T-helper 1 cell treated with Interleukin-12 subunit alpha and Interleukin-12 subunit beta and Interleukin-4 antibody, amounts not matched to agents 30 μg/mL and 1 μg/mL, for 36 hours (primary cell): Measurements from ENCODE around the gene MSANTD7.

ENCODE experiments used
- H3K27ac Mint-ChIP-seq: one replicate; pipeline ENCODE4 v1.8.0; 2021; ENCODE audit warnings: mild to moderate bottlenecking, mixed read lengths
- H3K27me3 Mint-ChIP-seq: one replicate; pipeline ENCODE4 v1.8.0; 2021; ENCODE audit warnings: low read depth, mixed read lengths
- H3K36me3 Mint-ChIP-seq: one replicate; pipeline ENCODE4 v1.8.0; 2021; ENCODE audit warnings: low read depth, mixed read lengths
- H3K4me1 Mint-ChIP-seq: one replicate; pipeline ENCODE4 v1.8.0; 2021; ENCODE audit warnings: low read depth, mixed read lengths
- H3K4me3 Mint-ChIP-seq: one replicate; pipeline ENCODE4 v1.8.0; 2021; ENCODE audit warnings: mild to moderate bottlenecking, moderate library complexity, mixed read lengths
- H3K9me3 Mint-ChIP-seq: one replicate; pipeline ENCODE4 v1.8.0; 2021; ENCODE audit warnings: mixed read lengths

The MSANTD7 gene

DNA sequence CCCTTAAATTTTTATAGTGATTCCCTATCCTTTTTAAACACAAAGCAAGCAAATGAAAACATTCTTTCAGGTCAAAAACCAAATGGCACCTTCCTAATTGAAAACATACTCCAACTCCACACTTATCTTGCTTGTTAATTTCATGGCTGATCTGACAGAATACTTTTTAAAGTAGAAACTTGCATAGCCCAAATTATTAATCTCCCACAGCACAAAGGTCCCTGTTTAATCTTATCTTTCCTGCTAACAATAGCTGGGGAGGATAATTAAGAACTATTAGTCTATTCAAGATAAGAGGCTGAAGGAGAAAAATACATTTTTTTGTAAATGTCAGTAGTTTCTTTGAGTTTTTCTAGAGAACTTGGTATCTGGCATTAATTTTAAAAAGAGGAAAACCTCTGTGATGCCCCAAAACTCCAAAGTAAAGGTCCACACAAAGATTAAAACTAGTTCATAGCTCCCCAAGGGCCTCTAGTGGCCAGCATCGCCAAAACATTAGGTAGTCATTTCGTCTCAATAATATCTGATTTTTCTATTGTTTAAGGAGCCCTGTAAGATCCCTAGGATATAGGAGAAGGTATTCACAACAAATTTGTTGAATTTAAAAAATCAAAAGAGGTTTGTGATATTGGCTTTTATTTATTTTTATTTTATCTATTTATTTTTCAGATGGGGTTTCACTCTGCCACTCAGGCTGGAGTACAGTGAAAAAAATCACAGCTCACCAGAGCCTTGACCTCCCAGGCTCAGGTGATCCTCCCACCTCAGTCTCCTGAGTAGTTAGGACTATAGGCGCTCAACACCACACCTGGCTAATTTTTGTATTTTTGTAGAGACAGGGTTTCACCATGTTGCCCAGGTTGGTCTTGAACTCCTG is 15.0 kb upstream of the MSANTD7 start:
- peaks cover 1% of the 10 kb centered on the region for H3K36me3 Mint-ChIP-seq
- peaks cover 12% of the 10 kb centered on the region for H3K4me1 Mint-ChIP-seq
- no peaks in the 10 kb centered on the region for H3K9me3 Mint-ChIP-seq
- H3K27me3 Mint-ChIP-seq, result peaks cover 17% of the 10 kb centered on the region
- no peak overlapping the region for H3K27ac Mint-ChIP-seq
- no peak overlapping the region for H3K4me3 Mint-ChIP-seq

- Mint-ChIP-seq H3K4me1 (peaks cover 12% of the 10 kb centered on the region), H3K27me3 (peaks cover 17% of the 10 kb centered on the region), H3K9me3 (no peaks in the 10 kb centered on the region), H3K27ac (no peak overlapping the region), H3K36me3 (peaks cover 1% of the 10 kb centered on the region), H3K4me3 (no peak overlapping the region)
Measured at GRCh38 chr10:14823966-14824365, 14.1 kb upstream of the MSANTD7 start.

DNA sequence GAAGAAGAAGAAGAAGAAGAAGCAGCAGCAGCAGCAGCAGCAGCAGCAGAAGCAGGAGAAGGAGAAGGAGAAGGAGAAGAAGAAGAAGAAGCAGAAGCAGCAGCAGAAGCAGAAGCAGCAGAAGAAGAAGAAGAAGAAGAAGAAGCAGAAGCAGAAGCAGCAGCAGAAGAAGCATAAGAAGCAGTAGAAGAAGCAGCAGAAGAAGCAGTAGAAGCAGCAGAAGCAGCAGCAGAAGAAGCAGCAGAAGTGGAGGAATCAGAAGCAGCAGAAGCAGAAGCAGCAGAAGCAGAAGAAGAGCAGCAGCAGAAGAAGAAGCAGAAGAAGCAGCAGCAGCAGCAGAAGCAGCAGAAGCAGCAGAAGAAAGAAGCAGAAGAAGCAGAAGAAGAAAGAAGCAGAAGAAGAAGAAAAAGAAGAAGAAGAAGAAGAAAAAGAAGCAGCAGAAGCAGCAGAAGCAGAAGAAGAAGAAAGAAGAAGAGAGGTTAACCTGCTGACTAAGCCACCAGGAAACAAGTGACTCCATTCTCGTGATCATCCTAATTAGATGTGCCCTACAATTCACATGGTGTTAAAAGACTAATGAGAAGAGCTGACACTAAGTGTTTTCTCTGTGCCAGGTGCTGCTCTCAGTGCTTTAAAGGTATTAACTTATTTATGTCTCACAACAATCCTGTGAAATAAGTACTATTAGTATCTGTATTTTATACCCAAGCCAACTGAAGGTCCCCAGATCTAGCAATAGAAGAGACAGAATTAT is 11.9 kb upstream of the MSANTD7 start:
- H3K36me3 Mint-ChIP-seq, result no peaks in the 10 kb centered on the region
- peaks cover 9% of the 10 kb centered on the region for H3K4me1 Mint-ChIP-seq
- no peaks in the 10 kb centered on the region for H3K9me3 Mint-ChIP-seq
- H3K4me3 Mint-ChIP-seq, result no peak overlapping the region
- peak overlapping the region; percentile 14 for H3K27ac Mint-ChIP-seq
- H3K27me3 Mint-ChIP-seq, result peaks cover 17% of the 10 kb centered on the region

DNA sequence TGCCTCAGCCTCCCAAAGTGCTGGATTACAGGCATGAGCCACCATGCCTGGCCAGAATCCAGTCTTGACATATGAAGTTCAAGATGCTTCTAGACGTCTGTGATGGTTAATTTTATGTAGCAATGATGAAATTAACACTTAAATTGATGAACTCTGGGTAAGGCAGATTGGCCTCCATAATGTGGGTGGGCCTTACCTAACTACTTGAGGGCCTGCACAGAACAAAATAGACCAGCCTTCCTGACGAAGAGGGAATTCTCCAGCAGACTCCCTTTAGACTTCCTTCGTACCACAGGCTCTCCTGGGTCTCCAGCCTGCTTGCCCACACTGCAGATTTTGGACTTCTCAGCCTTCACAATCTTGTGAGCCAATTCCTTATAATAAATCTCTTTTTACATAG is 5.0 kb upstream of the MSANTD7 start:
- H3K9me3 Mint-ChIP-seq, result no peaks in the 10 kb centered on the region
- no peaks in the 10 kb centered on the region for H3K36me3 Mint-ChIP-seq
- peaks cover 5% of the 10 kb centered on the region for H3K4me1 Mint-ChIP-seq
- H3K4me3 Mint-ChIP-seq, result no peak overlapping the region
- H3K27me3 Mint-ChIP-seq, result no peaks in the 10 kb centered on the region
- no peak overlapping the region for H3K27ac Mint-ChIP-seq

DNA sequence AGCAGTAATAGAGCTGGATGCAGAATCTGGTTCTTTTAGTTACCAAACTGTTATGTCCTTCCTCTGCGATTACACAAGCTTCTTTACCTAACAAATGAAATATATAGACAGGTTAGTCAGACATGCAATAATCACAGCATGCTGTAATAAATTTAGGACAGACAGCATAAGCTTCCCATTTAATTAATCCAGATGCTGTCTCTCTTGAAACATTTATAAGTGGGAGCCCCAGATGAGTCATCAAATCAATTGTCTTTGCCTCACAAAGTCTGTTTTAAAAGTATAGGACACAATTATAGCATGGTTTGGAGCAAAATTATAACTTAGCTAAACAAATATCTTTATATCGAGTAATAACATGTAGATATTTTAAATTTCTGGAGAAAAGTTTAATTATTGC is 1.9 kb upstream of the MSANTD7 start:
- H3K27ac Mint-ChIP-seq, result no peak overlapping the region
- H3K4me1 Mint-ChIP-seq, result peaks cover 14% of the 10 kb centered on the region
- no peak overlapping the region for H3K4me3 Mint-ChIP-seq
- H3K36me3 Mint-ChIP-seq, result peaks cover 10% of the 10 kb centered on the region
- H3K9me3 Mint-ChIP-seq, result no peaks in the 10 kb centered on the region
- no peaks in the 10 kb centered on the region for H3K27me3 Mint-ChIP-seq

GRCh38 chr10:14837003-14837756 is 926 bp upstream of the MSANTD7 start:
- peak overlapping the region; percentile 91 for H3K4me3 Mint-ChIP-seq
- H3K9me3 Mint-ChIP-seq, result no peaks in the 10 kb centered on the region
- peaks cover 17% of the 10 kb centered on the region for H3K36me3 Mint-ChIP-seq
- H3K4me1 Mint-ChIP-seq, result peaks cover 14% of the 10 kb centered on the region
- H3K27ac Mint-ChIP-seq, result peak overlapping the region; percentile 92
- H3K27me3 Mint-ChIP-seq, result no peaks in the 10 kb centered on the region

DNA sequence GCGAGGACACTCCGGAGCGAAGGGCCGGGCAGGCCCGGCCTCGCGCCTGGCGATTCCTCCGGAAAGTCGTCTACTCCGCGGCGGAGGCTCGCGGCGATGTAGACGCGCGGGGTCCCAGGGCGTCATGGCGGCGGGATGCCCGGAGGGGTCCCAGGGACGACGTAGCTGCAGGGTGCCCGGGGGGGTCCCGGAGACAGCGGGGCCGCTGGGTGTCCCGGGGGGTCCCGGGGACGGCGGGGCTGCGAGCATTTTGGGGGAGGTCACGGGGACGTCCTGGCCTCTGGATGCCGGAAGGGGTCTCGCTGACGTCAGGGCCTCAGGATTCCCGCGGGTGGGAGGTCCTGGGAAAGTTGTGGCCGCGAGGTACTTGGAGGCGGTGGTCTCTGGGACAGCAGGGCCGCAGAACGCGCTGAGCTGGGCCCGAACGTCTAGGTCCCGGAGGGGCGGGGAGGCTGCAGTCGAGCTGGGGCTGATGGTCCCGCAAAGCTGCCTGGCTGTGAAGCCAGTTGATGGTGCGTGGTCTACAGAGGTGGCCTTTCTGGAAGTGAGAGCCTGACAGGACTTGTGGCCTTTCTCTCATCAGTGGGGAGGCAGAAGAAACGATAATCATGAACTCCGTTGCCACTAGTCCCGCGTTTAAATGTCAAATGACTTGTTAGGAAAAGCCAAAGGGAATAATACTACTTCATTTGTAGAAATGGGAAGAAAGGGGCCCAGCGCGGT is 637 bp downstream of the MSANTD7 start:
- Mint-ChIP-seq H3K4me1 (peaks cover 14% of the 10 kb centered on the region), H3K27me3 (no peaks in the 10 kb centered on the region), H3K36me3 (peaks cover 20% of the 10 kb centered on the region), H3K9me3 (no peaks in the 10 kb centered on the region), H3K27ac (peak overlapping the region; percentile 92), H3K4me3 (peak overlapping the region; percentile 91)

- Mint-ChIP-seq H3K9me3 (no peaks in the 10 kb centered on the region), H3K4me3 (peak overlapping the region; percentile 91), H3K27ac (peak overlapping the region; percentile 79), H3K27me3 (no peaks in the 10 kb centered on the region), H3K36me3 (peaks cover 23% of the 10 kb centered on the region), H3K4me1 (peaks cover 17% of the 10 kb centered on the region)
Measured at GRCh38 chr10:14839305-14839695, 1.2 kb downstream of the MSANTD7 start.

GRCh38 chr10:14840178-14840577 is 2.1 kb downstream of the MSANTD7 start:
- peaks cover 25% of the 10 kb centered on the region for H3K4me1 Mint-ChIP-seq
- H3K36me3 Mint-ChIP-seq, result peaks cover 30% of the 10 kb centered on the region
- no peaks in the 10 kb centered on the region for H3K27me3 Mint-ChIP-seq
- peak overlapping the region; percentile 91 for H3K4me3 Mint-ChIP-seq
- no peaks in the 10 kb centered on the region for H3K9me3 Mint-ChIP-seq
- H3K27ac Mint-ChIP-seq, result peak overlapping the region; percentile 24

- Mint-ChIP-seq H3K9me3 (no peaks in the 10 kb centered on the region), H3K27ac (no peak overlapping the region), H3K36me3 (peaks cover 35% of the 10 kb centered on the region), H3K4me1 (peaks cover 22% of the 10 kb centered on the region), H3K4me3 (no peak overlapping the region), H3K27me3 (no peaks in the 10 kb centered on the region)
Measured at GRCh38 chr10:14843327-14843988, 5.4 kb downstream of the MSANTD7 start.

- Mint-ChIP-seq H3K36me3 (peaks cover 35% of the 10 kb centered on the region), H3K4me3 (no peak overlapping the region), H3K27ac (no peak overlapping the region), H3K9me3 (no peaks in the 10 kb centered on the region), H3K4me1 (peaks cover 18% of the 10 kb centered on the region), H3K27me3 (no peaks in the 10 kb centered on the region)
Measured at GRCh38 chr10:14844948-14845347, 6.8 kb downstream of the MSANTD7 start.

DNA sequence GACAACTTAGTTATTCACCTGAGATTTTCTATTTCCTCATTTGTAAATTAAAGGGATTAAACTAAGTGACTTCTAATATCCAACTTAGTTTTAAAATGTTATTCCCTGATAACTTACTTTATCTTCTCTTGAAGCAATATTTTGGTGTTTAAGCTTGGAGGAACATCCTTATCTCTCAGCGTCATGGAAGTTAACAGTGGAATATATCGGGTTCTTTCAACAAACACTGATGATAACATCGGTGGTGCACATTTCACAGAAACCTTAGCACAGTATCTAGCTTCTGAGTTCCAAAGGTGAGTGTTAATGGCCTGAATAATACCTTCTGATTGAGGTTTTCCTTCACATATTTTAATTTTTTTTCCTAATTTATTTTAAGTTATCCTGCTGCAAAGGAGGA is 14.1 kb downstream of the MSANTD7 start:
- Mint-ChIP-seq H3K27ac (no peak overlapping the region), H3K4me1 (no peaks in the 10 kb centered on the region), H3K9me3 (no peaks in the 10 kb centered on the region), H3K36me3 (peaks cover 27% of the 10 kb centered on the region), H3K4me3 (no peak overlapping the region), H3K27me3 (no peaks in the 10 kb centered on the region)

GRCh38 chr10:14855453-14855852 is 17.3 kb downstream of the MSANTD7 start:
- Mint-ChIP-seq H3K9me3 (no peaks in the 10 kb centered on the region), H3K4me1 (peaks cover 3% of the 10 kb centered on the region), H3K4me3 (no peak overlapping the region), H3K27ac (no peak overlapping the region), H3K36me3 (peaks cover 36% of the 10 kb centered on the region), H3K27me3 (no peaks in the 10 kb centered on the region)
